ENCODE measurements around the gene APBA2. TPM values are rescaled to one million over a fixed set of nuclear protein-coding genes. Genes with fewer than 3 reads are reported as not detected.

Gene APBA2
- polyA plus RNA-seq, 1 donor = 12.6 TPM

GRCh38 chr15:28984421-28985315, 98.9 kb downstream of the APBA2 start:
- peak; percentile 50 for DNase-seq

- DNase-seq = no peak
These were observed 99.5 kb downstream of the APBA2 start for GRCh38 chr15:28985316-28985645.

- no peak for DNase-seq
These were observed 99.9 kb downstream of the APBA2 start for GRCh38 chr15:28985691-28986090.

GRCh38 chr15:28986108-28986507, 100.3 kb downstream of the APBA2 start:
- no peak for DNase-seq

GRCh38 chr15:28986726-28987125, 101.0 kb downstream of the APBA2 start:
- DNase-seq = no peak

- no peak for DNase-seq
These were observed 101.6 kb downstream of the APBA2 start for GRCh38 chr15:28987337-28987736.

- DNase-seq = no peak
These were observed 103.6 kb downstream of the APBA2 start for GRCh38 chr15:28989239-28989830.

GRCh38 chr15:28989896-28990295, 104.1 kb downstream of the APBA2 start:
- no peak for DNase-seq

- DNase-seq = no peak
These were observed 104.6 kb downstream of the APBA2 start for GRCh38 chr15:28990390-28990789.

GRCh38 chr15:28991236-28992171, 105.7 kb downstream of the APBA2 start:
- no peak for DNase-seq

GRCh38 chr15:28992336-28992864, 106.6 kb downstream of the APBA2 start:
- DNase-seq = no peak

GRCh38 chr15:28993051-28993719, 107.4 kb downstream of the APBA2 start:
- no peak for DNase-seq

- no peak for DNase-seq
These were observed 107.9 kb downstream of the APBA2 start for GRCh38 chr15:28993720-28994053.

- no peak for DNase-seq
These were observed 108.5 kb downstream of the APBA2 start for GRCh38 chr15:28994142-28994830.

GRCh38 chr15:28994831-28995596, 109.2 kb downstream of the APBA2 start:
- DNase-seq = no peak

GRCh38 chr15:28995705-28996104, 109.9 kb downstream of the APBA2 start:
- no peak for DNase-seq

GRCh38 chr15:28996289-28996688, 110.5 kb downstream of the APBA2 start:
- no peak for DNase-seq

GRCh38 chr15:28996953-28997352, 111.2 kb downstream of the APBA2 start:
- no peak for DNase-seq

GRCh38 chr15:28997791-28998190, 112.0 kb downstream of the APBA2 start:
- DNase-seq = no peak

GRCh38 chr15:28998511-28998910, 112.7 kb downstream of the APBA2 start:
- no peak for DNase-seq

Measured in left kidney (tissue), 2 donors.